K562 treated with DMSO at 1 percent for 24 hours (cell line): ENCODE data around the gene NMT2. TPM values are rescaled to one million over a fixed set of nuclear protein-coding genes. Genes with fewer than 3 reads are reported as not detected.

Source experiments
- total RNA-seq: library from RNA; unstranded; fragments of 300-600 nt; gene quantifications from 2 replicates; pipeline ENCODE4 v1.2.3, GENCODE V29; 2022; ENCODE audit warnings: low read depth; ENCODE audit not compliant: insufficient read depth

The NMT2 gene
- total RNA-seq, result 15.6 and 16.5 TPM in 2 replicates

GRCh38 chr10:15168291-15168785 is at the start of gene NMT2:
Gene NMT2 (minus strand): TSS chr10:15168693. CDS start chr10:15168612, 81 bp downstream.

GRCh38 chr10:15097011-15097812 is 71.3 kb downstream of the NMT2 start, which contains the start of gene RPP38:
Gene RPP38 (plus strand): TSS chr10:15097355. CDS start chr10:15103315, 5,960 bp downstream.

GRCh38 chr10:15088428-15089261 is 79.8 kb downstream of the NMT2 start, which contains the start of gene ACBD7:
Gene ACBD7 (minus strand): TSS chr10:15088776. CDS start chr10:15088728, 48 bp downstream.

Other genes starting within 250 kb of the NMT2 start
- gene DCLRE1C, start 214.6 kb downstream of the NMT2 start, total RNA-seq, result 8.1 and 10.0 TPM in 2 replicates
- 1.8 TPM in 1 of 2 replicates, not detected in the other for gene MEIG1, start 209.3 kb downstream of the NMT2 start, total RNA-seq
- gene OLAH, start 124.8 kb downstream of the NMT2 start, total RNA-seq, result 0.25 TPM in 1 of 2 replicates, not detected in the other
- gene ACBD7, start 79.9 kb downstream of the NMT2 start, total RNA-seq, result 1.1 and 2.0 TPM in 2 replicates
- 20.3 and 27.8 TPM in 2 replicates for gene RPP38, start 71.3 kb downstream of the NMT2 start, total RNA-seq
- 7.4 and 7.6 TPM in 2 replicates for gene FAM171A1, start 202.6 kb upstream of the NMT2 start, total RNA-seq